GM21515 (cell line): ENCODE measurements around the gene RNF157.
"Not testable (repeated sequence)": the region's sequence is repeated elsewhere in the genome, so short reads cannot be mapped to it uniquely, and the experiment has no call there.

Experiments used
- ATAC-seq: cut with Tn5 transposase; IDR thresholded peaks from one replicate; pipeline ENCODE4 v1.9.1; 2021; ENCODE audit not compliant: unreplicated experiment

The RNF157 gene

GRCh38 chr17:76270770-76271668 lies 30.7 kb upstream of the RNF157 start:
- ATAC-seq = no peak

- ATAC-seq = no peak
Observed at GRCh38 chr17:76270127-76270592, 29.9 kb upstream of the RNF157 start.

GRCh38 chr17:76268991-76269981 lies 29.0 kb upstream of the RNF157 start:
- no peak for ATAC-seq

GRCh38 chr17:76268015-76268749 lies 27.9 kb upstream of the RNF157 start:
- no peak for ATAC-seq

DNA sequence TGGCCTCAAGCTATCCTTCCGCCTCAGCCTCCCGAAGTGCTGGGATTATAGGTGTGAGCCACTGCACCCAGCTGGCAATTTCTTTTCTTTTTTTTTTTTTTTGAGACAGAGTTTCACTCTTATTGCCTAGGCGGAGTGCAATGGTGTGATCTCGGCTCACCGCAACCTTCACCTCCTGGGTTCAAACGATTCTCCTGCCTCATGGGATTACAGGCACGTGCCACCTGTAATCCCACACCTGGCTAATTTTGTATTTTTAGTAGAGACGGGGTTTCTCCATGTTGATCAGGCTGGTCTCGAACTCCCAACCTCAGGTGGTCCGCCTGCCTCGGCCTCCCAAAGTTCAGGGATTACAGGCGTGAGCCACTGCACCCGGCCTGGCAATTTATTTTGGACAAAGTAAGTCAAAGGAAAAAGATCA lies 27.3 kb upstream of the RNF157 start:
- not testable (repeated sequence) for ATAC-seq

GRCh38 chr17:76267051-76267576 lies 26.8 kb upstream of the RNF157 start:
- no peak for ATAC-seq

- no peak for ATAC-seq
Observed at GRCh38 chr17:76266244-76266938, 26.1 kb upstream of the RNF157 start.

DNA sequence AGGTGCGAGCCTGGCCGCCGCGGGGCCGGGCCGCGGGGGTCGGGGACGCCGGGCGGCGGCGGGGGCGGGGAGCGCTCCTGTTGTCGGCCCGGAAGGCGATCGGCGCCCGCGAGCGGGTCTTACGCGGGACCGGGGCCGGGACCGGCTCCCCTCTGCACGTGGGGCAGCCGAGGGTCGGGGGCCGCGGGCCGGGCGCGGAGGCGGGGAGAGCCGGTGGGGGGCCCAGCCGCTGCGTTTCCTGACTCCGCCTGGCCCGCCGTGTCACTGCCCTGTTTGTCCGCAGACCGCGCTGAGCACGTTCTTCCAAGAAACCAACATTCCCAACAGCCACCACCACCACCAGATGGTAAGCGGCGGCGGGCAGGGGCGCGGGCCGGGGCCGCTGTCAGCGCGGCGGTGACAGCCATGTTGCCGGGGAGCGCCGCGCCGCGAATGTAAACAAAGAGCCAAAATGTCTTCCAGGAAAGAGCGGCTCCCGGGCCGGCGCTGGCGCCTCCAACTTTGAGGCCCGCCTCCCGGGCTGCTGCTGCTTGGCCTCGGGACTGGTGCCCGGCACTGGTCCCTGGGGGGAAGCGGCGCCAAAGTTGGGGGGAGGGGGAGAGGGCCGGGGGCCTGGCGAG lies 25.4 kb upstream of the RNF157 start:
- ATAC-seq = no peak

- peak; percentile 66 for ATAC-seq
Observed at GRCh38 chr17:76264755-76265623, 24.7 kb upstream of the RNF157 start, which contains the start of gene UBALD2. TSS of gene UBALD2 (plus strand) at chr17:76265348. CDS start at chr17:76265506, 158 bp downstream.

DNA sequence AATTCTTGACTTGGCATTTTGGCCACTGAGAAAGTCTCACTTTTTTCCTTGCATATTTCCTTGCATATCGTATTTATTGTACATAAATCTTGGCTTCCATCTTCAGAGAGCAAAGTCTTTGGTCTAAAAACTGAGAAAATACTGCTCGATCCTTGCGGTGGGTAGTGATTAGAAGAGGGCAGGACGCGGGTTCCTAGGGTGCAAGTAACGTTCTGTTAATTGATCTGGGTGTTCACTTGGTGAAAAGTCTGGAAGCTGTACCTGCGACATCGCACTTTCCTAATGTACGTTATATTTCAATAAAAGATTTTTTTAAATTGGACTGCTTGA lies 24.1 kb upstream of the RNF157 start:
- no peak for ATAC-seq

DNA sequence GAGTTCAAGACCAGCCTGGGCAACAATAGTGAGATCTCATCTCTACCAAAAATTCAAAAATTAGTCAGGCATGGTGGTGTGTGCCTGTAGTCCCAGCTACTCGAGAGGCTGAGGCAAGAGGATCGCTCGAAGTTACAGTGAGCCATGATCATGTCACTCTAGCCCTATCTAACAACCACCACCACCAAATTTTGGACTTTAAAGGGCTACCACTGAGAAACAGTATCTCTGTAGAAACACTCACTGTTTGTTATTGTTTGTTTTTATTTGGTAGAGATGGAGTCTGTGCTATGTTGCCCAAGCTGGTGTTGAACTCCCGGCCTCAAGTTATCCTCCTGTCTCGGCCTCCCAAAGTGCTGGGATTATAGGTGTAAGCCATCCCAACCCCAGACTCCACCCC lies 23.6 kb upstream of the RNF157 start:
- ATAC-seq = no peak

DNA sequence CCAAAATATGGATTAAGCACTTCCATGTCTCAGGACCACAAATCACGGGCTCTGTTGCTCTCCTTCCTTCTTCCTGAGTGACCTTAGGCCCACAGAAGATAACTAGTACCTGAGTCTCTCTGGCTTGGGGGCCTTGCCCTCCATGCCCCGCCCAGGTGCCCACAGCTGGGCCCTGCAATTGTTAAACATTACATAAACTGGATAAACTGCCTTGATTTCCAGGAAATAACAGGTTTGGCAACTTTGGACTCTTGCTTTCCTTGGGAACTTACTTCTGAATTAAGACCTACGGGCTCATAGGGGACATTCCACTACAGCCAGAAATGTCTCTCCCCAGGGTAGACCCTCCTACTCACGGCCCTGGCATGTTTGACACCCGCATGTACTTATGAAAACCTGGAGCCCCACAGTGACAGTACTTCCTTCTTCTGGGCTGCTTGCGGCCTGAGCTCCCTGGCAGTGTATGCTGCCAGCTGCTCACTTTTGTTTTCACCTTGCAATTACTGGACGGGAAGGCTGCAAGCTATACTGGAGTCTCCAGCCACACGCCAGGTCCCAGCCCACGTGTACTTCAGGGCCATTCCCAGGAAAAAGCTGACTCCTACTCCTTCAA lies 22.5 kb upstream of the RNF157 start:
- ATAC-seq = no peak

DNA sequence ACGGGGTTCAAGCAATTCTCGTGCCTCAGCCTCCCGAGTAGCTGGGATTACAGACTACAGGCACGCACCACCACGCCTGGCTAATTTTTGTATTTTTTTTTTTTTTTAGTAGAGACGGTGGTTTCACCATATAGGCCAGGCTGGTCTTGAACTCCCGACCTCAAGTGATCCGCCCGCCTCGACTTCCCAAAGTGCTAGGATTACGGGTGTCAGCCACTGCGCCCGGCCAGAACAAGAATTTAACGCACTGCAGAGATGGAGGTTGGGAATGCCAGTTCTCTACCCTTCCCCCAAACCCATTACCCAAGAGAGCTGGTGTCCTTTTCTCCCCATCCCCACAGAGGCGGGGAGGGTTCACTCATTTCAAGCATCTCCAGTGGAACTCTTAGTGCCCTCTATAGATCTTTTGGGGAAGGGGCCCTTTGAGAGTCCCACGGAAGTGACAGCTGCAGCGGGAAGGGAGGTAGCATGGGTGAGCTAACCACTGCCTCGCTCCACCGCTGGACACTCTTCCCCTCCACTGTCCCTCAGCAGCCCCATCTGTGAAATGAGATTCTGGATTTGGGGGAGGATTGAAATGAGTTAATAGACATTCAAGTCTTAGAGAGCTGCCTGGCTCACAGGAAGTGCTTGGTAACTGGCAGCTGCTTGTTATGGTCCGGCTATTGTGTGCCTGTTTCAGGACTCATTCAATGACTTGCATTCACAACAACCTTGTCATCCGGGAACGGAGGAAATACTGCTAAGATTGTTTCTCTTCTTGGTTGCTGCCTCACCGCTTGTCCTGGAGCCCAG lies 21.3 kb upstream of the RNF157 start:
- no peak for ATAC-seq

DNA sequence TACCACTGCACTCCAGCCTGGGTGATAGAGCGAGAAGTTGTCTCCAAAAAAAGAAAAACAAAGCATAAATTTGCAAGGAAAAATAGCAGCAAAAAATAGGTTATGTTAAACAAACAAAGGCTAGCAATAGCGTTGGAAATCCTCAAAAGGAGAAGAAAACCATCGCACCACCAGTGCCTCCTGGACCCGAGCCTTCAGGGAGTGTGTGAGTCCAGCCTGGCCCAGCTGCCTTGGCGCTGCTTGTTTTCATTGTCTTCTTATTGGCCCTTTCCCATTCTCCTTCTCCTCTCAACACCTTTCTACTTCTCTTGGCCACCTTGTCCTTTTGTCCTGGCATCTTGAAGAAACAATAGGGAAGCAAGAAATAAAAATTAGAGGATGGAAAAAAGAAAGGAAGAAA lies 20.4 kb upstream of the RNF157 start:
- no peak for ATAC-seq

GRCh38 chr17:76260220-76260619 lies 19.9 kb upstream of the RNF157 start:
- no peak for ATAC-seq

- ATAC-seq = not testable (repeated sequence)
Observed at GRCh38 chr17:76256430-76257050, 16.2 kb upstream of the RNF157 start.
